Stimulated activated CD8-positive, alpha-beta memory T cell treated with anti-CD3 and anti-CD28 coated beads, Interleukin-12 subunit alpha, Interleukin-12 subunit beta, amount 100 ng/mL, for 24 hours (primary cell): ENCODE data around the gene GALNS.

Experiments
- DNase-seq: peaks from one replicate; pipeline ENCODE4 v3.0.0-alpha.2; 2020; ENCODE audit errors: extremely low read depth

Gene GALNS

DNA sequence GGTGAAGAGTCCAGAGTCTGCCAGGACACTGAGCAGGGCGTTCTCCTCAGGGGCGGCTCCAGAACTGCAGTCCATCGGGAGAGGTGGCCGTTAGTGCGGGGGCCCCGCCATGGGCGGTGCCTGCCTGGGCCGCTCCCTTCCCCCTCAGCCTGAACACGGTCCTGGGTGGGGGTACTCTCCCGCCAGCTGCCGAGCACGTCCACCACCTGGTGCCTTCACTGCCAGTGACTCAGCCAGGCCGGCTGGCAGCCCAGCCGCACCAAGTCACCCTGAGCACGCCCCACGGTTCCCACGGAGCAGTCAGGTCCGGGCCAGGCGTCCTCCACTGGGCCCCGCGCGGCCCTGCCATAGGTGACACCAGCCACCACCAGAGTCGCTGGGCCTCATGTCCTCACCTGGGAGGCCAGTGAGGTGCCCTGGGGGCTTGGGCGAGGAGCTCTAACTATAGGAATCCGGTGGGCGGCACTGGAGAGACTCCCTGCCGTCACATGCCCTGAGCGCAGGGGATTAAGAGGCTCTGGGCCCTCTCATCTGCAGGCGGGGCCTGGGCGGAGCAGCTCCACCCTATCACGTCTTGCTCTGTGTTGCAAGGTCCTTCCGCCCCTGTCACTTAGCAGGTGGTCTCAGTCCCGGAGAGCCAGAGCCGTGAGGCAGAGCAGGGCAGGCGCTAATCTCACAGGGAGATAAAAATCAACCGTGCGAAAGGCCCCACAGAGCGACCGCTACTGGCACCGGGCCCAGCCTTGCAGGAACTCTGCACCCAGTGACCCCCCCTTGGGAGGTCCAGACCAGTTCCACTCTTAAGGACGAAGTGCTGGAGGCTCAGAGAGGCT is 86.1 kb downstream of the GALNS start:
- DNase-seq, result no peak

DNA sequence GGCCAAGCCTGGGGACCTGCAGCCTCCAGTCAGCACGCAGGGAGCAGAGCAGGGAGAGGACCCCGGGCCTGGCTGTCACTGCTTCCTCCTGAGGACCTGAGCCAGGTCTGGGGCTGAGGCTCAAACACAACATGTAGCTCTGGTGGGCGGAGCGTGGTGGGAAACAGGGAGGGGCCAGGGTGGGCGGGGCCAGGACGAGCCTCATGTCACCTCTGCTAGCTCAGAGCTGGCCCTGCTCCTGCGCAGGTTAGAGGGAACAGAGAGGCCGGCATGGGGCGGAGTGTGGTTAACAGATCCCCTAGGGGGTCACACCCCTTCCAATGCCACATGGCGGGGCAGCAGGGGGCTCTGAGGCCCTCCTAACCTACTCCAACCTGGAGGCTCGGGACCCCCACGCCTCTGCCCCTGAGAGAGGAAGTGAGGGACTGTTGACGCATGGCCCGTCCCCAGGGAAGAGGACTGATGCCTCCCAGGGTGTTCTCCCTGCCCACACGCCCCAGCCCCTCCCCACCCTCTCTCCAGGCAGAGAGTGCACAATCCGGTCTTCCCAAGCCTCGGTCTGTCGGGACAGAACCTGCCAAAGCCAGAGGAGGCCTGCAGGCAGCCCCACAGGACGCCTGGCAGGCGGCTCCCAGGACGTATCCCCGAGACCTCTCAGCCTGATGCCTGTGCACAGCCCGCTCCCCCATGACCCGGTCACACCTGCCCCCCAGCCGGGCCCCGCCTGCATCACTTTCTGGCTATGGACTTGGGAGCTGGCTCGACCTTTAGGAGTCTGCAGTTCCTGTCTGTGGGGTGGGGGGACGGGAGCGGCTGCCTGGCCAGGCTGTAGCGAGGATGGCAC is 86.9 kb downstream of the GALNS start:
- no peak for DNase-seq

GRCh38 chr16:88768071-88768783 is 88.5 kb downstream of the GALNS start:
- DNase-seq, result no peak

DNA sequence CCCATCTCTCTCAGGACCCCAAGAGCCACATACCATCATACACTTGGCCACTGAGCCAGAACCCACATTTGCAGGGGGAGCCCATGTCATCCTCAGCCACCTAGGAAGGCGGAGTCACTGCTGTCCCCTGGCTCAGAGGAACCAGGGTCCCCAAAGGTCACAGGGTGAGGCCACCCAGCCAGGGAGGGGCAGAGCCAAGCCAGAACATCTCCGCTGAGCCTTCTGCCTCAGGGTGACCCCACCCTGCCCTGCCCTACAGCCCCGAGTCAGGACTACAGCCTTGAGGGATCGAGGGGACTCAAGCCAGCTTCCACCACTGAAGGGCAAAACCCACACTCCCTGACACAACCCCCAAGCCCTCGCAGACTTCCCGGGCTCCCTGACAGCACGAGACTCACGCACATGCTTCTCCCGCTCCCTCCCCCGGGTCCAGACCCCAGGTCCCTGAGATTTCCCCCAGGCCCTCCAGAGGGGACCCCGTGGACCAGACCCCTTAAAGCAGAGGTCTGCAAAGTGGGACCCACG is 89.1 kb downstream of the GALNS start:
- no peak for DNase-seq

- DNase-seq, result no peak
These were observed 89.8 kb downstream of the GALNS start for GRCh38 chr16:88766975-88767374.

GRCh38 chr16:88764913-88765349 is 91.8 kb downstream of the GALNS start:
- no peak for DNase-seq

DNA sequence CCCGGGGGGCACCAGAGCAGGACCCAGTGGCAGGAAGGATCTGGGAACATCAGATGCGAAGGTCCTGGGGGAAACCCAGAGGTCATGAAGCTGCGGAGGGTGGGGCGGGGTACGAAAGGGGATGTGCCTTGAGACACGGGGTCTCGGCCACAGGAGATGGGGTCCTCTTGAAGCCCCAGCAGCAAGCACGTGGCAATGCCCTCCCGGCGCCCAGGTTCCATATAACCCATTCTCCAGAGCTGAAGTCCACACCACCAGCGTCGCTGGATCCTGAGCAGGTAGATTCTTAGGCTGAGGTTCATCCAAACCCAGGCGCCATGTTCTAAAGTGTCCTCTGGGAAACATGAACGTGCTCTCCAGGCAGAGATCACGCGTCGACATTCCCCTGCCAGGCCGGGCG is 92.7 kb downstream of the GALNS start:
- DNase-seq, result no peak
